Measurements from ENCODE around the gene AFF1.

GRCh38 chr4:86910369-86910768 is 24.4 kb upstream of the AFF1 start:
- TF ChIP-seq EZH2 (IDR thresholded peaks at IDR 0.05; ENCODE audit: borderline replicate concordance, low read length), result no peak
- TF ChIP-seq CTCF (conservative IDR thresholded peaks at IDR 0.05 in 1 of 2, IDR thresholded peaks at IDR 0.05 in 1 of 2; ENCODE audit: extremely low read depth in 1 of 2, insufficient read depth in 1 of 2, low read depth in 1 of 2, low read length in 2 of 2), result peak; percentile 15 to 17

Data from mammary epithelial cell (primary cell).